ENCODE data around the gene IPO9.

DNA sequence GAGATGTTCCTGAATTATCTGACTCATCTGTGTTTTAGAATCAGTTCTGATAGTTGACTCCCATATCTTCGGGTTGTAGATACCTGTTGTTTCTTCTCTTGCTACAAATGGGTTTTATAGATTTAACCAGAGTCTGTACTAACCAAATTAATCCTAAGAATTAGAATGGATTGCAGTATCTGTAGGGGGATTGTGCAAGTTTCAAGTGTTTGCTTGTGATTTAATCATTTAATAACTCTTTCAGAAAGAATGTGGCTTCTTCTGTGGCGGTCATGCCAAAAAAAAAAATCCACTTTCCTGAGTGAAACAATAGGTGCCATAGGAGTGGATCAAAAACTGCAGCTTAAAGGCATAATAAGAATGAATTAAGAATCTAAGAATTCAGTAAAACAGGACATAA is 9.4 kb downstream of the IPO9 start:
- TF ChIP-seq POLR2A (IDR thresholded peaks at IDR 0.05): no peak
- TF ChIP-seq, protein P1, sequence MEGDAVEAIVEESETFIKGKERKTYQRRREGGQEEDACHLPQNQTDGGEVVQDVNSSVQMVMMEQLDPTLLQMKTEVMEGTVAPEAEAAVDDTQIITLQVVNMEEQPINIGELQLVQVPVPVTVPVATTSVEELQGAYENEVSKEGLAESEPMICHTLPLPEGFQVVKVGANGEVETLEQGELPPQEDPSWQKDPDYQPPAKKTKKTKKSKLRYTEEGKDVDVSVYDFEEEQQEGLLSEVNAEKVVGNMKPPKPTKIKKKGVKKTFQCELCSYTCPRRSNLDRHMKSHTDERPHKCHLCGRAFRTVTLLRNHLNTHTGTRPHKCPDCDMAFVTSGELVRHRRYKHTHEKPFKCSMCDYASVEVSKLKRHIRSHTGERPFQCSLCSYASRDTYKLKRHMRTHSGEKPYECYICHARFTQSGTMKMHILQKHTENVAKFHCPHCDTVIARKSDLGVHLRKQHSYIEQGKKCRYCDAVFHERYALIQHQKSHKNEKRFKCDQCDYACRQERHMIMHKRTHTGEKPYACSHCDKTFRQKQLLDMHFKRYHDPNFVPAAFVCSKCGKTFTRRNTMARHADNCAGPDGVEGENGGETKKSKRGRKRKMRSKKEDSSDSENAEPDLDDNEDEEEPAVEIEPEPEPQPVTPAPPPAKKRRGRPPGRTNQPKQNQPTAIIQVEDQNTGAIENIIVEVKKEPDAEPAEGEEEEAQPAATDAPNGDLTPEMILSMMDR (IDR thresholded peaks at IDR 0.05): no peak
- TF ChIP-seq POLR2AphosphoS5 (IDR thresholded peaks at IDR 0.05): no peak
